NCI-H146 treated with DMSO at 0.1 percent for 48 hours (cell line): ENCODE measurements around the gene TIMM9.
"Not testable (repeated sequence)": the region's sequence is repeated elsewhere in the genome, so short reads cannot be mapped to it uniquely, and the experiment has no call there.

ENCODE experiments used
- DNase-seq: peaks from one replicate; lab custom pipeline; 2025; ENCODE audit not compliant: unreplicated experiment; lab: John Stamatoyannopoulos, UW

Gene TIMM9

DNA sequence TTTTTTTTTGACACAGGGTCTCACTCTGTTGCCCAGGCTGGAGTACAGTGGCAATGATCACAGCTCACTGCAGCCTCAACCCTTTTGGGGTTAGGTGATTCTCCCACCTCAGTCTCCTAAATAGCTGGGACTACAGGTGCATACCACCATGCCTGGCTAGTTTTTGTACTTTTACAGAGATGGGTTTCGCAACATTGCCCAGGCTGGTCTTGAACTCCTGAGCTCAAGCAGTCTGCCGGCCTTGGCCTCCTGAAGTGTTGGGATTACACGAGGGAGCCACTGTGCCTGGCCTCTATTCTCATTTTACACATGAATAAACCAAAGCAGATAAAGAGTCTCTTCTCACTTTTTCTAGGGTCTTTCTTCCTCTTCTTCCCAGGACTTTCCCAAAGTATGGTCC is 28.4 kb downstream of the TIMM9 start:
- no peak for DNase-seq

DNA sequence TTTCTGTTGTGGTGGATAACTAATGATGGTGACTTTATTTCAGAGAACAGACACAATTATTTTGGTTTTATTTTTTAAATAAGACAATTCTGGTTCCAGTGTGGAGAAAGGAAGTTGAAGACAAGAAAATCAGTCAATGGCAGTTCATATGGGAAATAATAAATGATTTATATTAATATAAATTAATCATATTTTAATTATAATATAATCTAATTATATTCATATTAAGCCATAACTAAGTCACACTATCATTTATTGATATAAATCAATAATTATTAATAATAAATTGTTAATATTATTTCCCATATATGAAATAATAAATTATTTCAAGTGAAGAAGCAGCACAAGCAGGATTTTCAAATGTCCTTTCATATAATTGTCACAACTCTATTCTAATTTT is 28.8 kb downstream of the TIMM9 start:
- DNase-seq: no peak

DNA sequence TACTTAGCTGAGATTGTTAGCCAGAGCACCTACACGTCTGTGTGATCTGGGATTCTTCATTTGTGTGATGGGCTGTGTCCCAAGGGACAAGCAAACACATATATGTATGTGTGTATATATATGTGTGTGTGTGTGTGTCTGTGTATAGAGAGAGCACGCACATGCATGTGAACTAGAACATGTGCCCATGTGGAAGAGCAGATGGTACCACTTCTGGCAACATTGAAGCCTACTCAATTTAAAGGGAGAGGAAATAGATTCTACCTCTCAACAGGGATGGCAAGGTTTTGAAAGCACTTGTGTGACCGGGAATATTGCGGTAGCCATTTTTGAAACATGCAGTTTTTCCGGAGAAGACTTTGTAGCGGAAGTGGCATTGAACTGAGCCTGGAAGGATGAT is 30.2 kb downstream of the TIMM9 start:
- no peak for DNase-seq

DNA sequence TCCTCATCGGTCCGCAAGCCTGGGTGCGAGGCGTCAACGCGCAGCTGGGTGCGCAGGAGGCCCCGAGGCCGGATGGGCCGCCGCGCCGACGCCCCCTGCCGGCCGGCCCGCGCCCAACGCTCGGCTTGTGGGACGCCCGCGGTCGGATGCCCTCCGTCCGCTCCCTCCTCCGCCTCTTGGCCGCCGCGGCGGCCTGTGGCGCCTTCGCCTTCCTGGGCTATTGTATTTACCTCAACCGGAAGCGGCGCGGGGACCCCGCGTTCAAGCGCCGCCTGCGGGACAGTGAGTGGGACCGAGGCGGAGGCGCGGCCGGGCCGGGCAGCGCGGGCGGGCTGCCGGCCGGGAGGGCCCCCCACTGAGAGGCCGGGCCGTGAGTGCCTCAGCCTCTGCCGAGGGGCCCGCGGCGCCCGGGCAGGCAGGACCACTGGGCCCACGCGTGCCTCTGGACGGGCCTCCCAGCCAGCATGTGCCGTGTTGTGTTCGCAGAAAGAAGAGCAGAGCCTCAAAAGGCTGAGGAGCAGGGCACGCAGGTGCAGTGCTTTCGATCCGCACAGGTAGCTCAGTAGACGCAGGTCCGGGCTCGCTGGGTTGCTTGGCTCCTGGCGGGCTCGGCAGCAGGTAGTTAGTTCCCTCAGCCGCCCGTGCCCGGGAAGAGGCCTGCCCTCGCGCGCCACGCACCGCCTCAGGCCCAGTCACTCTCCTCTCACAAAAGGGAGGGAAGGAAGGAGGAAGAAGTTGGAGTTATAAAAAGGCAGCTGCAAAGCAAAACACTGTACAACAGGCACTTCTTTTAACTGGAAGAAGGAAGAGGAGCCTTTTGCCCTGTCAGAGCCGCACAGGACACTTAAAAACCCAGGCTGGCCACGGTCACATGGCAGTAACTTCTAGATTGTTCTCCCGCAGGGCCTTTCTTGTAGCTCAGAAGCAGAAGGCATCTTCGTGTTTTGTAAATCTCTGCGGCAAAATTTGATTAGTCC is 31.2 kb downstream of the TIMM9 start, which contains the start of gene TOMM20L:
Gene TOMM20L (plus strand): TSS at position 119 of the 977 bp plus-strand sequence. CDS start 28 bp downstream, at position 147.
- DNase-seq: peak; percentile 22

DNA sequence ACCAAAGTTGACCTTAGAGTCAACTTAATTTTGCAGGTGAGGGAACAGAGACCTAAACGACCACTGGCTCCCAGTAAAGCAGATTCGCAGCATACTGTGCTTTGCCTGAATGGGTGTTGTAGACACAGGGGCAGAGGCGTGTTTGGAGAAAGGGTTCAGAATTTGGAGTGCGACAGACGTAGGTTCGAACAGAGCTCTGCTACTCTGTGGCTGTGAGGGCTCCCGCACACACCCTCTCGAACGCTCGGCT is 31.8 kb downstream of the TIMM9 start:
- DNase-seq: no peak

DNA sequence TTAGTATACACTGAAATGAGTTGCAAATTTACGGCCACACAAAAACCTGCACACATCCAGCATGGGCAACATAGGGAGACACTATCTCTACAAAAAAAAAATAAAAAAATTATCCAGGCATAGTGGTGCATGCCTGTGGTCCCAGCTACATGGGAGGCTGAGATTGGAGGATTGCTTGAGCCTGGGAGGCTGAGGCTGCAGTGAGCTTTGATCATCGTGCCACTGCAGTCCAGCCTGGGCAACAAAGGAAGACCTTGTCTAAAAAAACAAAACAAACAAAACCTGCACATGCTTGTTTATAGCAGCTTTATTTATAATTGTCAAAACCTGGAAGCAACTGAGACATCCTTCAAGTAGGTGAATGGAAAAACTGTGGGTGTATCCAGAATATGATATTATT is 36.5 kb downstream of the TIMM9 start:
- DNase-seq: no peak

DNA sequence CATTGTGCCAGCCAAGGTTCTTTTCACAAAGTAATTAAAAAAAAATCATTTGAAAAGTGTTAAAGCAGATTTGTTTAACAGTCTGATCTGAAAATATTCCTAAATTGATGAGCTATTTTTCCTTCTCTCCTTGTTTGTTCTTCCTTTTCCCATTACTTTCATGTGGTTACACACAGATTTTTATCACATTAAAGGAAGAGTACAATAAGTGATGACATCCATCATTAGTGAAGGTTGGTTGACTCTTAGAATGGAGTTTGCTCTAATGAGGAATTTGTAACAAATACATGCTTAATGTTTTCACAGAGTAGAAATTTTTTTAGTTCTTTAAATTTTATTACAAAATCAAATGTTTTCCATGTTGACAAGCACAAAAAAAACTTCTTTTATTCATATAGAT is 50.5 kb downstream of the TIMM9 start:
- DNase-seq: no peak

DNA sequence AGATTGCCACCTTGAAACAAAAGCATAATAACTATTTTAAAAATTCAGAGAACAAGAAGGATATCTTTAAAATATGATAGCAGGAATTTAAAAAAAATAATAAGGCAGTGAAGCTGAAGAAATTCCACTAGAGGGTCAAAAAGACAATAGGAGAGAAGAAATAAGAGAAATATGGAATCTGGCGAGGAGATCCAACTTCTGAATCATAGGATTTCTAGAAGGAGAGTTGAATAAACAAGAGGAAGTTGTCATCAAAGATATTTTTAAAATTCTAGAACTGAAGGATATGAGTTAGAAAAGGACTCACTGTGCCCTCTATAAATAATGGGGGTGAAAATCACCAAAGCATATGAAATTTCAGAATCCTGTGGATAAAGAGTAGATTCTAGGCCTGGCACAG is 58.4 kb downstream of the TIMM9 start:
- DNase-seq: no peak

DNA sequence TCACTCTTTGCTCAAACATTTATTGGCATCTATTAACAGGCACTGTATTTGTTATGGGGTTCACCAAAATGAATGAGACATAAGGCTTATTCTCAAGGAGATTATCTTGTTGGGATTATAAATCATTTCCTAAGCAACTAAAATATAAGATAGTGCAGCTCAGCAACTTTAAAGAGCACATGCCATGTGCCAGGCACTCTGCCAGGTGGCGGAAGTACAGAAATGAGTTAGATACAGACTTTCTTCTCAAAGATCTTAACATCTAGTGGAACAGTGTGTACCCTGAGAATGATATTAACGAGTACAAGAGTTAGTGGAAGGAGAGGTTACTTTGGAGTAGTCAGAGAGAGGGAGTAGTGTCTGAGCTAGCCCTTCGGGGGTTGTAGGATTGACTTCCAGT is 60.0 kb downstream of the TIMM9 start:
- no peak for DNase-seq

DNA sequence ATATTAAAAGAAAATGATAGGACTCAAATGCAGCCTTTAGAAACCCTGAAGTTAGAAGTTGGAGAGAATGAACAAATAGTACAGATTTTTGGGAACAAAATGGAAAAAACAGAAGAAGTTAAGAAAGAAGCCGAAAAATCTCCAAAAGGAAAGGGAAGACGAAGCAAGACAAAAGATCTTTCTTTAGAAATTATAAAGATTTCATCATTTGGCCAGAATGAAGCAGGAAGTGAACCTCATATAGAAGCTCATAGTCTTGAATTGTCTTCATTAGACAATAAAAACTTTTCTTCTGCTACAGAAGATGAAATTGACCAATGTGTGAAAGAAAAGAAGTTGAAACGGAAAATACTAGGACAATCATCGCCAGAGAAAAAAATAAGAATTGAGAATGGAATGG is 63.0 kb downstream of the TIMM9 start:
- no peak for DNase-seq

DNA sequence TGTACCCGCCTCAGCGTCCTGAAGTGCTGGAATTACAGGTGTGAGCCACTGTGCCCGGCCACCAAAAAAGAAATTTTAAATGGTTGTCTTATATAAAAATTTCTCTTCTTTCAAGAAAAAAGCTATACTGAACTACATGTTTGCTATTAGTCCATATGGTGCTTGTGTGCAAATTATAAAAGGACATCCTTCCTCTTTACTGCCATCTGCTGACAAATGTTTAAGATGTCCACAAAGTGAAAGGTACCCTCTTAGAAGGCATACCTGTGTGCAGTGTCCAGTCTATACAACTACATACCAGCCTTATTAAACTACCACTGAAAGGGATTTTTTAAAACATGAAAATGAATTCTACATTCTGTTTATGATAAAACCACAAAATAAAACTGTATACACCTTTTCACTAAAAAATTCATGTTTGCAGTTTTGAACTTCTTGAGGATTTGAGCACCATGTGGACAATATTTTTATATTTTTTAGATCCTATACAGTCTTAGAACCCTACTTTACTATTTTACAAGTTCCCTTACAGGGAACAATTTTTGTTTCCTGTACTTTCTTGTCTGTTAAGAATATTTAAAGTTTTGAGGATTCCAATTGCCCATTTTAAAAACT is 64.4 kb downstream of the TIMM9 start:
- DNase-seq: peak; percentile 10

DNA sequence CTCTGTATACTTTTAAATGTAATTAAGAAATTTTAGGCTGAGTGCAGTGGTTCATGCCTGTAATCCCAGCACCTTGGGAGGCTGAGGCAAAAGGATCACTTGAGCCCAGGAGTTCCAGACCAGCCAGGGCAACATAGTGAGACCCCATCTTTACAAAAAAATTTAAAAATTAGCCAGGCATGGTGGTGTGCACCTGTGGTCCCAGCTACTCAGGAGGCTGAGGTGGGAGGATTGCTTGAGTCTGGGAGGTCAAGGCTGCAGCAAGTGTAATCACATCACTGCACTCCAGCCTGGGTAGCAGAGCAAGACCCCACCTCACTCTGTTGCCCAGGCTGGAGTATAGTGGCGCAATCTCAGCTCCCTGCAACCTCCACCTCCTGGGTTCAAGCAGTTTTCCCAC is 65.1 kb downstream of the TIMM9 start:
- not testable (repeated sequence) for DNase-seq
